PFSK-1 (cell line): ENCODE results near the gene HK3.

Experiments
- FOXP2 ChIP-seq: optimal IDR thresholded peaks from 2 replicates; pipeline ENCODE3; 2011; ENCODE audit warnings: borderline replicate concordance, control low read depth, inconsistent platforms; ENCODE audit not compliant: insufficient read depth; ENCODE audit errors: extremely low read length, extremely low read depth
- POLR2AphosphoS5 ChIP-seq: IDR thresholded peaks from 2 replicates; pipeline ENCODE4 v1.6.1; 2012; ENCODE audit warnings: low read depth, mild to moderate bottlenecking, control low read depth, low read length, moderate library complexity
- REST ChIP-seq, 2 experiments: IDR thresholded peaks; 2 replicates each; pipeline versions ENCODE4 v1.6.1 to v1.8.0; 2011 to 2012; ENCODE audit warnings: low read depth in 2 of 2, low read length in 2 of 2, control low read depth in 1 of 2, inconsistent platforms in 1 of 2, mild to moderate bottlenecking in 1 of 2, moderate library complexity in 1 of 2; ENCODE audit not compliant: insufficient read depth in 1 of 2
- SIN3A ChIP-seq: IDR thresholded peaks from 2 replicates; pipeline ENCODE4 v1.6.1; 2012; ENCODE audit warnings: mild to moderate bottlenecking, low read length, moderate library complexity, borderline replicate concordance; ENCODE audit not compliant: insufficient read depth
- TAF1 ChIP-seq: IDR thresholded peaks from 2 replicates; pipeline ENCODE4 v1.6.1; 2012; ENCODE audit warnings: low read length, control low read depth, borderline replicate concordance; ENCODE audit not compliant: insufficient read depth

The HK3 gene

GRCh38 chr5:176862330-176862995, 36.7 kb downstream of the HK3 start:
- TF ChIP-seq TAF1 (no peak), FOXP2 (no peak), SIN3A (no peak), POLR2AphosphoS5 (no peak)

DNA sequence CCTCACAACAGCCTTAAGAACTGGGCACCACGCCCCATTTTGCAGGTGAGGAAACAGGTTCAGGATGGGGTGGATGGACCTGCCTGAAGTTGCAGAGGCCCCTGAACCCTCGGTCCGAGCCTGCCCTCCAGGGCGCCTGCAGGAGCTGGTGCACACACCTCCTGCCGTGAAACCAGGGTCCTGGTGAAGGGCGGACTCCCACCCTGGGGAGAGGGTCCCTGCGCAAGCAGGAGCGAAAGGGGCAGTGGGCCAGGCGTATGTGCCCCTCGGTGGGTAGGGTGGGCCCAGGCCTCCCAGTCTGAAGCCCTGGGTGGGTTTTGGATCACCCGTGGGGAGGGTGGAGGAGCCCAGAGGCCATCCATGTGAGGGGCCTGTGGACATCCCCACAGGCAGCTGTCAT, 37.9 kb downstream of the HK3 start:
- no peak for TF ChIP-seq TAF1

DNA sequence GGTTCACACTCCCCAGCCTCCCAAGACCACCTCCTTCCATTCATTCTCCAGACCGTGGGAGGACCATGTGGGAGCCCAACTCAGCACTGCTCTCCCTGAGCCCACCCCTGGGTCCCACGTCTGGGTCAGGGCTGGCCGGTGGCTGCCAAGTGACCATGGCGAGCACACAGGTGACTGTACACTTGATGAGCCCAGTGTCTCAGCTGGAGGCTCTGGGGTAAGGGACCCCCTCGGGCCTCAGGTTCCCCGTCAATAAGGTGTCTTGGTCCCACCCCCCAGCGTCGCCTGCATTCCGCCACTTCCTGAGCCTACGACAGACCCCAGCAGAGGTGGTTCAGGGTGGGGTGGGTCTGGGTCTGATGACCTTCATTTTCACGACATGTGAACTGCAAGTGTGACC, 38.8 kb downstream of the HK3 start:
- TF ChIP-seq REST (IDR thresholded peaks at IDR 0.05; ENCODE audit: insufficient read depth in 1 of 2, low read depth in 2 of 2, low read length in 2 of 2) (no peak), FOXP2 (no peak), SIN3A (no peak), TAF1 (no peak), POLR2AphosphoS5 (no peak)

DNA sequence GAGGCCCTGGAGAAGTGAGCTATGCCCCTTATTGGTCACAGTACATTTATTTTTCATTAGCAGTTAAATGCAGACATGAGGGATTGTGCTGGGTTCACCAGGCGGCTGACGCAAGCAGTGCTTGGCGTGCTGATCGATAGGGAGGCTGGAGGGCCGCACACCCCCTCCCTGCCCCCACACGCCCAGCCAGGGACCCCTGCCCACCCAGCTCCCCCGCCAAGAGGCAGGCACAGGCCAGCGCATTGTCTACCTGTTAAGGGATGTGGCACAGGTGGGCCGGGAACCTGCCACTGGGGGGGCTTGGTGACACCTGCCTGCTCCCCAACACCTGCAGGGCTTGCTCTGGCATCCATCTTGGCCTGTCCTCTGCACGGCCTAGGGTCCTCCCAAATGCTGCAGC, 39.2 kb downstream of the HK3 start:
- TF ChIP-seq REST (IDR thresholded peaks at IDR 0.05; ENCODE audit: insufficient read depth in 1 of 2, low read depth in 2 of 2, low read length in 2 of 2) (no peak), FOXP2 (no peak), TAF1 (no peak), POLR2AphosphoS5 (no peak), SIN3A (no peak)

DNA sequence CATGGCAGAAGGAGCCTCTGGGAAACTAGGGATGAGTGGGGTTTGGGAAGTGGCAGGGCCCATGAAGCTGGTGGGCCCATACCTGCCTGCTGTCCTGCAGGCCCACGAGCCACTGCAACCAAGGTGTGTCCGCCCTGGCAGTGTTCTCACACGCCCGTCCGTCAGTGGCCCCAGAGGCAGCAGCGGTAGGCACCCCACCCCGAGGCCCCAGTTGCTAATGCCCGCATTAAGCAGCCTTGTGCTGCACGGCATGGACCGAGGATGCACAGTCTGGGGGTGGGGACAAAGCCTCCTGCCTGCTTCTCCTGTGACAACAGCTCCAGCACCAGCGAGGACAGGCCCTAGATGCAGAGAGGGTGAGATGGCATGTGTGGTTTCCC, 41.3 kb downstream of the HK3 start:
- TF ChIP-seq TAF1 (no peak), POLR2AphosphoS5 (no peak), REST (IDR thresholded peaks at IDR 0.05; ENCODE audit: insufficient read depth in 1 of 2, low read depth in 2 of 2, low read length in 2 of 2) (no peak), SIN3A (no peak), FOXP2 (no peak)

DNA sequence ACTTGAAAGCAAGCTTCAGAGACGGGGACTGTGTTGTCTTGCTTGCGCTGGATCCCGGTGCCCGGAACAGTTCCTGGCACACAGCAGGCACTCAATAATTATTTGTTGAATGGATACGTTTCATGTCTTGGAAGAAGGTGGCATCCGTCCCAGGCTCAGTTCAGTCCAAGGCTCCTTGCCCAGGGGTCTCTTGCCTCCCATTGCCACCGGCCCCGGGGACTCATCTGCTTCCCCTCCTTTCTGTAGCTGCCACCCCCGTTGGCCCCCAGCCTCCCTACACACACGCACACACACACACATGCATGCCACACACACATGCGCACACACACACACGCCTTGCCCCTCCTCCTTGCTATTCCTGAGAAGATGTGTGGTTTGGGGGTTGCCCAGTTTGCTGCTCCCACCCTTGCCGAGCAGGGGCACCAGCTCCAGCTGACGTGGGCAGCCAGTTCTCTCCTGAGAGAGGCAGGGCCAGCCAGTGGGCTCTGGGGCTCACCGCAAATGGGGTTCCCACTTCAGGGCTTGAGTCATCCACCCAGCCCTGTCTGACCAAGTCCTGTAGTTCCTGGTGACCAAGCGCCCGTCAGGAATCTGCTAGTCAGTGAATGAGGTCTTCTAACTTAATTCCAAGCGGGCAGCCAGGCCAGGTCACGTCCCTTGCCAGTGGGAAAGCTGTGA, 41.8 kb downstream of the HK3 start:
- TF ChIP-seq TAF1 (no peak), POLR2AphosphoS5 (no peak), REST (IDR thresholded peaks at IDR 0.05; ENCODE audit: insufficient read depth in 1 of 2, low read depth in 2 of 2, low read length in 2 of 2) (no peak), FOXP2 (no peak), SIN3A (no peak)
